Measurements from ENCODE around the gene HPDL.

HPDL gene

DNA sequence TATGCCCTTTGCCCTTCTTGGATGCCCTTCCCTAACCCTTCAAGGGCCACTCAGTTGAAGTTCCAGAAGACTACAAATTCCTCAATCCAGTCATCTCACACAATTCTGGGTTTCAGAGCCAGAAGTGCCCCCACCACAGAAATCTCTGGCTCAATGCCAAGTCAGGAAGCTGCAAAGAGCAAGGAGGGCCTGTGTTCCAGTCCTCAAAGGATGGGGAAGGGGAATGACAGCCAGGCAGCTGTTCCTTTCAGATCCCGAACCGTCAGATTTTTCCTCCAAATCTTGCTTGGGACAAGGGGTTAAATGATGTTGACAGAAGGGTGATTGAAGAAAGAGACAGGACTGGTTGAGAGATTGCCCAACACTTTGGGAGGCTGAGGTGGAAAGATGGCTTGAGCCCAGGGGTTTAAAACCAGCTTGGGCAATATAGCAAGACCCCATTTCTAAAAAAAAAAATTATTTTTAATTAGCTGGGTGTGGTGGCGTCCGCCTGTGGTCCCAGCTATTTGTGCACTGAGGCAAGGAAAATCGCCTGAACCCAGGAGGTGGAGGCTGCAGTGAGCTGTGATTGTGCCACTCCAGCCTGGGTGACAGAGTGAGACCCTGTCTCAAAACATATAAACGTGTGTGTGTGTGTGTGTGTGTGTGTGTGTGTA is 716 bp upstream of the HPDL start:
- no peak for DNase-seq

DNA sequence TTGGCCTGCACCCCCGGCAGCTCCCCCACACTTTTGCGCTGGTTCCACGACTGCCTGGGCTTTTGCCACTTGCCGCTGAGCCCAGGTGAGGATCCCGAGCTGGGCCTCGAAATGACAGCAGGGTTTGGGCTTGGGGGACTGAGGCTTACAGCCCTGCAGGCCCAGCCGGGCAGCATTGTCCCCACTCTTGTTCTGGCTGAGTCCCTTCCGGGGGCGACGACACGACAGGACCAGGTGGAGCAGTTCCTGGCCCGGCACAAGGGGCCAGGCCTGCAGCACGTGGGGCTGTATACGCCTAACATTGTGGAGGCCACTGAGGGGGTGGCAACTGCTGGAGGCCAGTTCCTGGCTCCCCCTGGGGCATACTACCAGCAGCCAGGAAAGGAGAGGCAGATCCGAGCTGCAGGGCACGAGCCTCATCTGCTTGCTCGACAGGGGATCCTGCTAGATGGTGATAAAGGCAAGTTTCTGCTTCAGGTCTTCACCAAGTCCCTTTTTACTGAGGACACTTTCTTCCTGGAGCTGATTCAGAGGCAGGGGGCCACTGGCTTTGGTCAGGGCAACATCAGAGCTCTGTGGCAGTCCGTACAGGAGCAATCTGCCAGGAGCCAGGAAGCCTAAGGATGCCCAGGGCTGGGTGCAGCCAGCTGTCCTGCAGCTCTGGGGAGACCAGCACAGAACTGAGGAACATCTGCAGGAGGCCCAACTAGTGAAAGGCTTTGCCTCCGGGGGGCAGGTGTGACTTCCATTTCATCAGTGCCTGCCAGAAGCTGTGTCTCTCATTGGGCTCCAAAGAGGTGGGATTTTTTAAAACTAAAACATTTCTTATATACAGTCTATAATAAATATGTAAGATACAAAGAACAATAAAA is 1.2 kb downstream of the HPDL start:
- DNase-seq = no peak

DNA sequence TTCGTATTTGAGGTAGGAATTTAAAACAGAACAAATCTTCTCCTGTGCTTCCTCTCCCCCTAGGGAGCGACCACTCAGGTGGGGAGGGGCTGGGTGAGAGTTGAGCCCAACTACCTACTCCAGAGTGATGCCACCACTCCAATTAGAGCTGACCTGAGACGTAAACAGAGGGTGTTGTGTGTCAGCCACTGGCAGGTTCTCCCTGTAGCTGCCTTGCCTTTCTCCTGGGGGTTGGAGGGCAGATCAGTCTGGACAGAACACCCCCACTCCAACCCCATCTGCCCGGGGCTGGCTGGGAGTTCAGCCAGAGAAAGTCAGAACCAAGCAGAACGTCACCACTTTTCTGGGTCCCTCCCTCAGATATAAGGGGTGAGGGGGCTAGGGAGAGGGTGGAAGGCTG is 2.0 kb downstream of the HPDL start:
- no peak for DNase-seq

DNA sequence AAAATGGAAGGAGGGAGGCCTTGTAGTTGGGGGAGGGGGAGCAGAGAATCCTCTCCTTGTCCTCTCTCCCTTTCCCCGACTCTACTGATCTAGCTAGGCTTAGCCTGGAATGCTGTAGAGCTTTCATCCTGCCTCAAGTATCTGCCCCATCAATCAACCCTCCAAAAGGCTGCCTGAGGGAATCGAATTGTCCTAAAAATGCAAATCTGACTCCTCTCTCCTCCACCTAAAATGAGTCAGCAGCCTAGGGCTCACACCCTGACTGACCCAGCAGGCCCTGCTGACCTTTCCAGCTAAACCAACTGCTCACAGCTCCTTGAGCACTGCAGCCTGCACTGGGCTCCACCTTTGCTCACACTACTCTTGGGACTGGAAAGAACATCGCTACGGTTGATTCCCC is 2.8 kb downstream of the HPDL start:
- no peak for DNase-seq

DNA sequence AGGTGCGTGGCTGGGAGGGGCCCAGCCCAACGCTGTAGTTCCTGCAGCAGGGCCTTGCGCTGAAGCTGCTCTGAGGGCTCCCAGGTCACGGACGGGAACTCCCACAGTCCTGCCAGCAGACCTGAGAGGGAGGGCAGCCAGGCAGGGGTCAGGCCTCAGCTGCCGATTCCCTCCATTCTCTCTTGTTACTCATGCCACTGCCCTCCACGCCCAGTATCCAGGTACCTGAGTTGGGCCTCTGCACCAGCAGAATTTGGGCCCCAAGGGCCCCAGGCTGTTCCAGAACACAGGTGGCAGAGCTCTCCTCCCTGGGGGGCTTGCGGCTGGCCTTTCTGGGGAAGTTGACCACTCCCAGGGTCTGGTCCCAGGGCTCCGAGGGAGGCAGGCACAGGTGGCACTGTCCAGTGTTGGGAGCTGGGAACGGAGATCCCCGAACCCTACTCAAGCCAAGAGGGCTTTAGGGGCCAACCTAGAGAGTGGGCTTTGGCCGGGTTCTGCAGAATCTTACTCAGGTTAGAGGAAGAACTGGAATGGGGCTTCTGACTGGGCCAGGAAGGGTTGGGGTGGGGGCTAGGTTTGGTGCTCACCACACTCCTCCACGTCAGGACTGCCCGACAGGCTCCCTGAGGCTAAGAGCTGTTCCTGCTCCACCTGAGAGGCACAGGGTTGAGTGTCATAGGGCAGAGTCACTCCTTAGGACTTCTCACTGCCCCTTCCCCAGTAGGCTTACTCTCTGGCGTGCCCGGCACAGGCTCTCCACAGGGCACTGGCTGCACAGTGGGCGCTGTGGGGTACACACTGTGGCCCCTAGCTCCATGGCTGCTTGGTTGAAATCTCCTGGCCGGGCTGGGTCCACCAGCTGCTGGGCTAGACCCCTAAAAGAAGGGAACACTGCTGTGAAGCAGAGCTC is 5.0 kb downstream of the HPDL start:
- no peak for DNase-seq

DNA sequence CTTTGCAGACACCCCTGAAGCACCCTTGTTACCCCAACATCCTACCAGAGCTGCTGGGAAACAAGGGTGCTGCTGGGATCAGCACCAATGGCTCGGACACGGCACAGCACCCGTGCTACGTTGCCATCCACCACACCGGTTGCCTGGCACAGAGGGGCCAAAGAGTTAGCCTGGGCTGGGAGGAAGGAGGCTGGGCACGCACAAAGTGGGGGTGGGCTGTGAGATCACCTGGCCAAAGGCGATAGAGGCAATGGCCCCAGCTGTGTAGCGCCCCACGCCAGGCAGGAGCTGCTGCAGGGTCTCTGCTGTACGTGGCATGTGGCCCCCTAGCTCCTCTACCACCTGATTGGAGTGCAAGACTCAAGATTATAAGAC is 5.6 kb downstream of the HPDL start:
- DNase-seq = no peak

DNA sequence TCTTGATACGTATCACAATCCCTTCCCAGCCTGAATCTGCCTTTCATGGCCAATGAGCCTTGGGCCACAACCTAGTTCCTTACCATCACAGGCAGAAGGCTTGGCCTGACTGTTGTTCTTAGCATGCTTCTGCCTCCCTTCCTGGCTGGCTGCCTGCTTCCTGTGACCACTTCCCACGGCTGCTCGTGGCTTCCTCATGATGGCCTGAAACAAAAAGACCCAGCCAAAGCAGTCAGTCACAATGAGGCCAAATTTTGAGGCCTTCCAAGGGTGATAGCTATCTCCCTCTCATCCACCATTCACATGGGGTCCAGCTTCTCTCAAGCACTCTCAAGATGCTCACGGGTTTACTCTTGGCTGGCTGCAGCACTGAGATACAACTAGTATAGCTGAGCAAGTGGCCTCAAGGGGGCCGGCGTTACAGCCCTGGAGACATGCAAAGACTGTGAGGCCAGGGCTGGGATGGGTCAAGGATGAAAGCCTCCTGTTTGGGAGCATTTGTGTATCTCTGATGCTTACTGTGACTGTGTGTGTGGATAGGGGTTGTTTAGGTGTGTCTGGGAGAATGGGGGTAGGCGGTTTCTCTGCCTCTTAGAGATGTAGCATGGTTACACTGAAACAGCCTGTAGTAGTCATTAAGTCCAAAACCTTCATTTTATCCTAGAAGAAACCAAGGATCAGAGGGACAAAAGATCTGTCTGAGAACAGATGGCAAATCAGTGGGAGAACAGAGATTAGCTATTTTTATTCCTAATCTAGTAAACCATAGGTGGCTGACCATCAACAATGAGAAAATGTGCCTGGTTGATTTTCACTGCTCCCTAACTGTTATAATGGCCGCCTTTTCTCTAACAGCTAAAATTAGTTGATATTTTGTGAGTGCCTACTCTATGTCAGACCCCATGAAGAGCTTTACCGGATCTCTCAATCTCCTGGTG is 7.9 kb downstream of the HPDL start:
- DNase-seq = no peak

DNA sequence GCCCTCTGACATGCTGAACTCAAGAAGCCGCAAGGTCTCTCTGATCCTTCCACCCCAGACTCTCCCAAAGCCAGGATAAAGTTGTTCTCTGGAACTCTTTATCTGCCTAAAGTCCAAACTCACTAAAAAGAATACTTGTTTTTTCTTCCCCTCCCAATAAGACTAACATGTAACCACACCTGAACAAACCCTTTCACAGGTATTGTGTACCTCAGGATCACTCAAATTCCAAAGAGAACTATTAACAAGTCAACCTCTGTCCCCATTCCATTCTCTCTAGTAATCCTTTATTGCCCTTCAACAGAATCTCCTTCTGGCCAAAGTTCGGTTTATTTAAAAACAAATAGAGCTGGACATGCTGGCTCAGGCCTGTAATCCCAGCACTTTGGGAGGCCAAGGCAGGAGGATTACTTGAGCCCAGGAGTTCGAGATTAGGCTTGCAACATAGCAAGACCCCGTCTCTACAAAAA is 9.2 kb downstream of the HPDL start:
- DNase-seq = no peak

DNA sequence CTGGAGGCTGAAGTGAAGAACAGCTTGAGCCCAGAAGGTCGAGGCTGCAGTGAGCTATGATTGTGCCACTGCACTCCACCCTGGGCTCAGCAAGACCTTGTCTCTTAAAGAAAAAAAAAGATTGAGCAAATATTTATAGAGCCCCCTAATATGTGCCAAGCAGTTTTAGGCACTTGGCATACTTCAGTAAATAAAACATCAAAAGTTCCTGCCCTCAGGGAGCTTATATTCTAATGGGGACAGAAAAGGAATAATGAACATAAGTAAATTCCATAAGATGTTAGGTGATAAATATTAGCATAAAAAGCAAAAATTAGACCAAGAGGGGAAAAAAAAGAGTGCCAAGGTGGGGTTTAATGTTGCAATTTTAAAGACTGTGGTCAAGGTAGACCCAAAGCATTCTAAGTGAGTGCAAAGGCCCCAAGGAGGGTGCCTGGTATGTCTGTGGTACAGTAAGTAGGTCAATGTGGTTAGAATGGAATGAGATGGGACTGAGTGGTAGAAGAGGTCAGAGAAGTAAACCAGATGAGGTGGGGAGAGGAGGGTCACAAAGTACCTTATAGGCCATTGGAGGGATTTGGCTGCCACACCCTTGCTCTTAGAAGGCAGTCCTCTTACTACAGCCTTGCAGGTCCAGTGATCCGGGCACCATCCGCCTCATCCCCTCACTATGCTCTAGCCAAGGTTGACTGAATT is 11.1 kb downstream of the HPDL start:
- no peak for DNase-seq

DNA sequence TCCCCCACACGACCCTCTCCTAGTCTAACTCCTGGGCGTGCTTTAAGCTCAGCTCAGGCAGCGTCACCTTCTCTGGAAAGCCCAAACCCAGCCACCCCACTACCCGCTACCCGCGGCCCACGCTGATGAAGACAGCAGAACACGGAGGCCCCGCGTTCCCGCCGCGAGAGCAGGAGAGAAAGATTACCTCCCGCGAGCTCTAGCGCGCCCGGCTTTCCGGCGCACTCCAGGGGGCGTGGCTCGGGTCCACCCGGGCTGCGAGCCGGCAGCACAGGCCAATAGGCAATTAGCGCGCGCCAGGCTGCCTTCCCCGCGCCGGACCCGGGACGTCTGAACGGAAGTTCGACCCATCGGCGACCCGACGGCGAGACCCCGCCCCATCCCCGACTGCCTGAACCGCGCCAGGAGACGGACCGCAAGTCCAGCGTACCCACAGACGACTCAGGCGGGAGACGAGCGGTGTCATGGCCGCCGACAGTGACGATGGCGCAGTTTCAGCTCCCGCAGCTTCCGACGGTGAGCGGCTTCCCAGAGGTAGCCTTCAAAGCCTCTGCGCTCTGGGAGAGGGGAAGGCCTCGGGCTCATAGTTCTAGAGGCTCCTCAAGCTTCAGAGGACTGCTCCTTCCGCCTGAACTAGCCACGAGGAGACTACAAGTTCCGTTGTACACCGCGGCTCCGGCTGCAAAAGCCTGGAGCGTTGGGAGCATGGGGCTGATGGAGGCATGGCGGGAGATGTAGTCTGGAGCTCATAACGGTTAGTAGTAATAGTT is 13.3 kb downstream of the HPDL start, which contains the start of the genes MUTYH and TOE1:
TSS of gene MUTYH (minus strand) at position 652 of the 770 bp plus-strand sequence. CDS start 5,935 bp downstream, outside the sequence.
TSS of gene TOE1 (plus strand) at position 382 of the 770 bp plus-strand sequence. CDS start at position 465, 83 bp downstream.
- DNase-seq = peak; percentile 78 to 98 (median 85)

DNA sequence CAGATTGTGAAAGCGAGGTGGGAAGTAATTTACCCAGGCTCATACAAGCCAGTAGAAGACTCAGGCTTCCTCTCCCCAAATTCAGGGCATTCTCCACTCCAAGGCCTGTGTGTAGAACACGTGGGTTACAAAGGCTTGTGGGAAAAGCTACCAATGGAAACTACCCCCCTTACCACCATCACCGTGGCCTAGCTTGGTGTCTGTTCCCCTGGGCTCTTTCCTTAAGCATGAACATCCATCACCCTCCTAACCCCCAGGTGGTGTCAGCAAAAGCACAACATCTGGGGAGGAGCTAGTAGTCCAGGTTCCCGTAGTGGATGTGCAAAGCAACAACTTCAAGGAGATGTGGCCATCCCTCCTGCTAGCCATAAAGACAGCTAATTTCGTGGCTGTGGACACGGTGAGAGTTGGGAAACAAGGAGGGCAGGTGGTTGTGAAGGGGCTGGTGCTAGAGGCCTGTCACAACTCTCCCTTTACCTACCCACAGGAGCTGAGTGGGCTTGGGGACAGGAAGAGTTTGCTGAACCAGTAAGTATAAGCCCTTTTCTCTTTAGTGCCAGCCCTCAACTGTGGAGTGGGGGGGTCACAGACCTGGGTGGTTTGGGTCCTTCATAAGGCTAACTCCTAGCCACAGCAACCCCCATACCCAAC is 14.2 kb downstream of the HPDL start:
- DNase-seq = peak in 1 of 5 donors; percentile 40

DNA sequence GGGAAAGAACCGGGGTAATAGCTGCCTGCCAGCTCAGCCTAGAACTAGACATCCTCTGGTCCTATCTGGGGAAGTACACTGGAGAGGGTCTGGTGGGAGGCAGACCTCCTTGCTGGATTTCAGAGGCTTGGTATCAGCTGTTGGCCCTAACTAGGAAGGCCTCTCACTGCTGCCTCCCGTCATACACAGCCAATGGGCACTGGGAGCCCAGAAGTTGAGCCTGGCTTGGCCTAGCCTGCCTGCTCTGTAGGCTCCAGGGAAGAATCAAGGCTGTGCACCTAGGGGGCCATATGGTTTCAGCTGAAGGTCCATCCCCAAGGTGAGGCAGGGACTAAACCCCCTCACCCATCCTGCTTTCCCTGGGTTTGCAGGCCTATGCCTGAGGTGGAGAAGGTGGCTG is 17.8 kb downstream of the HPDL start:
- DNase-seq = no peak

DNA sequence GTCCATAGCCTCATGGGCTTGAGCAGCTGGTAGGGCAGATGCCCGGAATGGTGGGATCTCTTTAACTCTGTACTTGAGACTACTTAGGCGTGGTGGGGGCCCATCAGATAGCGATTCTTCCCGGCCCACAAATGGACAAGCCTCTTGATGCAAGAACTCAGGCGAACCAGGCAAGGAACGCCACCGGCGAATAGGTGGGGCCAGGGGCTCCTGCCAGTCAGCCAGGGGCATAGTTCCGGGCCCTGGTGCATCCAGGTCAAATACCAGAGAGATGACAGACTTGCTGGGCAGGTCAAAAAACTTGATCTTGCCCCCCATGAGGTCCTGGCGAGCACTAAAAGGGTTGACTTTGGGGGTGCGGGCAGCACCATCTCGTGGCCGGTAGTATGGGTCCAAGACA is 18.3 kb downstream of the HPDL start:
- DNase-seq = no peak

DNA sequence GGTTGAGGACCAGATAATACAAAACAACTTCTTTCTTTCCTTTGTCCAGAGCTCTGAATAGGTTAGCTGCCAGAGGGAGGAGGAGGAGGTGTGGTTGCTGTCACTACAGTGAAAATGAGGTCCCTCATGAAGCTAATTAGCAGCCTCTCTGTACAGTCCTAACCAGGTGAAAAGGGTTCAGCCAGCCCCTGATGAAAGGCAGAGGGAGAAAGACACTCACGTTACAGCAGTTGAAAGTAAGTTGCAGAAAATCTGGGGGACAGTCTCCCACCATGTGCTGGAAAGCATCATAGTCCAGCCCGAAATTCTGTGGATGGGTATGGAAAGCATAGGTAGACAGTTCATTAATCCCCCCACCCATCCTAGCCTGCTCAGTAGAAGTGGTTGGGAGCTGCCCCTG is 19.8 kb downstream of the HPDL start:
- no peak for DNase-seq

DNA sequence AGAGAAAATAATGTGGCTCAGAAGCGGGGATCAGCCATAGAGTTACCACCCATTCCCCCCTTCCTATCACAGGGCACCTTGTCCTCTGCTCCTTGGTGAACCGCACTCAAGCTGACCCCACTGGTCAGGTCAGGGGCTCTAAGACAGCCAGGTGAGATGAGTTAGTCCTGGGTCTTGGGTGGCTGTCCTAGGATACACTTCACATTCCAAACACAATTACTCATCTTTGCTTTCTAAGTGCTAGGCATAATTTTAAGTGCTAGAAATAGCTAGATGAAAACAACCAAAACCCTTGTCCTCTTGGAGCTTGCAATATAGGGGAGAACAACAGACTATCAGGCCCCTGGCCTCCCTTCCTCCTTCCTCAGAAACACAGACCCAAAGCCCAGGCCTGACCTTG is 21.3 kb downstream of the HPDL start:
- DNase-seq = no peak

DNA sequence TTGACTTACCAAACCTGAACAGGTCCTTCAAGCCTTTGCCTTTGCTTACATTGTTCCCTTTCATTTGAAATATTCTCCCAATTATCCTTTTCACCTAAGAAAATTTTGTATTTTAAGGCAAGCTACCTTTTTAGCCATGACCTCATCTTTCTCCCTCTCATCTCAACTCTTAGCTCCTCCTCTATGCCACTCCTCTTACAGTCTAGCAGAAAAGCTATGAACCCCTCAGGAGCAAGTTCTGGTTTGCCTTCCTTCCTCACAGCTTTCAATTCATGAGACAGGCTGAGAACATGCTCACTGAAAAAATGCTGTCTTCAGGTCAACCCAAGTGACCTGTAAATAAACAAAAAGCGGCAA is 21.9 kb downstream of the HPDL start:
- no peak for DNase-seq

DNA sequence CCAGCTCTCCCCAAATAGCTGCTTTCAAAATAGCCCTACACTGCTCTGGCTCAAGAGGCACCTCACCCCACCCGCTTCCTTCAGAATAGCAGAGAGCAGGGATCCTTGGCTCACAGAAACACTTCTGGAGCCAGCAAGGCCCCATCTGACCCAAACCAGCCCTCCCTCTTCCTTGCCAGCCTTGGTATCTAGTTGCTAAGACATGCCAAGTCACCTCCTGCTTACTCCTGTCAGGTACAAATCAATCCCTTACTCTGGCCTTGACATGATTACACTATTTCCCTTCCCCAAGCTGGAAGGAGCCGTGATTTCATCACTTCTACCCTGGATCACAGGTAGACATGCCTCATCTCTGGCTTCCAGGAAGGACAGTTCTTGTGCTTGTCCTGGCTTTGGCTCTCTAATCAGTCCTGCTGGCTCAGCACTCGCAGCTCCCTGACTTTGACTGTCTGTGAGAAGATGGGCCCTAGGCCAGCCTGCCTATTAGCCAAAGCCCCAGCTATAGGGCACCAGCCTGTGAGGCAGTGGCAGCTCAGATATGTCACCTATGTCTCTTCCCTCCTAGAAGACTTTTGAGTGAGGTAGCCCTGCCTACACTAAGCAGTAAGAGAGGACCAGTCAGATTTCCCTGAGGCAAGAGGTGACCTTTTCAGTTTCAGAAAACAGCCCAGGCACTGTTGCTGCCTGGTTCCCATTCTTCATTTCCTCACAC is 22.4 kb downstream of the HPDL start:
- no peak for DNase-seq

DNA sequence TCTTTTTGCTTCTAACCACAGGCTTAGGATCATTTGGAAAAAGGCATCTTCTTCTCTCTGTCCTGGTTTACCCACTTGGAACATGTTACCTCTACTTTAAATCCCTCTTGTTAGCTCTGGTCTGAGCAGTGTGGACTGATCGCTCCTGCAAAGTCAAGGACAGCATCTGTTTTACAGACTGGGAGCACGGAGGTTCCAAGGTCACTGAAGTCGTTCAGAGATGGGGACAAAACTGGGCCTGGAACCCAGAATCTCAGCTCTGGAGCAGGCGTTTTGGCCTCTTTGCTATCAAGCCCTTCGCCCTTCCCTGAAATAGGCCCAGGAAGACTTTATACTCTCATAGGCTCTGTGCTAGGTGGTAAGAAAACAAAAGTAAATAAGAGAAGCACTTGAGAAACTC is 24.8 kb downstream of the HPDL start:
- no peak for DNase-seq

DNA sequence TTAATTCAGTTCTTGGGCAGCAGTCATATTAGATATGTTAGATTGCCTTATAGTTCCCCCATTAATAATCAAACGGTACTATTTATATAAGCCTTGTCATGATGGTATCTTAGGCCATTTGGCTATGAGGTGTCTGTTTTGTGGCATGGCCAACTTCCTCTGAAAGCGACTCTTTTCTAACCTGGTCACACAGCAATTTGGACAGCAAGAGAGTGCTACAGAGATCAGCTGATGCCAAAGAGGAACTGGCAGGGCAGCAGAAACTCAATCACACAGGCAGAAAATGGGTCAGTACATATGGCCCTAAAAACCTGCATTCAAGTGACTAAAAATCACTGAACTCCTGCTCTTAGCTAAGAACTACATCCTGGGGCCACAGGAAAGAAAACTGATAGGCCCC is 27.0 kb downstream of the HPDL start:
- no peak for DNase-seq
